ENCODE measurements around the gene GSN. TPM values are rescaled to one million over a fixed set of nuclear protein-coding genes. Genes with fewer than 3 reads are reported as not detected.
A peak's percentile ranks its signal among the peaks of the same experiment; 100 is the strongest.

GSN gene
- total RNA-seq, 1 donor from 2014 or later = 84.7 TPM

- peaks cover 4% of the 10 kb centered on the region for H3K9me3 Mint-ChIP-seq
- peaks cover 21% of the 10 kb centered on the region for H3K27me3 Mint-ChIP-seq (ENCODE audit: low read depth)
- TF ChIP-seq, protein P1, sequence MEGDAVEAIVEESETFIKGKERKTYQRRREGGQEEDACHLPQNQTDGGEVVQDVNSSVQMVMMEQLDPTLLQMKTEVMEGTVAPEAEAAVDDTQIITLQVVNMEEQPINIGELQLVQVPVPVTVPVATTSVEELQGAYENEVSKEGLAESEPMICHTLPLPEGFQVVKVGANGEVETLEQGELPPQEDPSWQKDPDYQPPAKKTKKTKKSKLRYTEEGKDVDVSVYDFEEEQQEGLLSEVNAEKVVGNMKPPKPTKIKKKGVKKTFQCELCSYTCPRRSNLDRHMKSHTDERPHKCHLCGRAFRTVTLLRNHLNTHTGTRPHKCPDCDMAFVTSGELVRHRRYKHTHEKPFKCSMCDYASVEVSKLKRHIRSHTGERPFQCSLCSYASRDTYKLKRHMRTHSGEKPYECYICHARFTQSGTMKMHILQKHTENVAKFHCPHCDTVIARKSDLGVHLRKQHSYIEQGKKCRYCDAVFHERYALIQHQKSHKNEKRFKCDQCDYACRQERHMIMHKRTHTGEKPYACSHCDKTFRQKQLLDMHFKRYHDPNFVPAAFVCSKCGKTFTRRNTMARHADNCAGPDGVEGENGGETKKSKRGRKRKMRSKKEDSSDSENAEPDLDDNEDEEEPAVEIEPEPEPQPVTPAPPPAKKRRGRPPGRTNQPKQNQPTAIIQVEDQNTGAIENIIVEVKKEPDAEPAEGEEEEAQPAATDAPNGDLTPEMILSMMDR (conservative IDR thresholded peaks at IDR 0.05) = no peak
- H3K4me3 Mint-ChIP-seq = peak overlapping the region; percentile 73
- H3K36me3 Mint-ChIP-seq (ENCODE audit: low read depth) = no peaks in the 10 kb centered on the region
- DNase-seq (ENCODE audit: low read depth, low spot score) = no peak
- H3K4me1 Mint-ChIP-seq = peaks cover 16% of the 10 kb centered on the region
- H3K27ac Mint-ChIP-seq (ENCODE audit: unreplicated experiment) = no peak overlapping the region
Observed at GRCh38 chr9:121371495-121372061, 103.6 kb downstream of the GSN start.

GRCh38 chr9:121372239-121373010, 104.5 kb downstream of the GSN start:
- H3K4me3 Mint-ChIP-seq = no peak overlapping the region
- no peak overlapping the region for H3K27ac Mint-ChIP-seq (ENCODE audit: unreplicated experiment)

GRCh38 chr9:121373011-121373729, 105.2 kb downstream of the GSN start:
- no peak overlapping the region for H3K27ac Mint-ChIP-seq (ENCODE audit: unreplicated experiment)
- H3K9me3 Mint-ChIP-seq = peaks cover 8% of the 10 kb centered on the region
- DNase-seq (ENCODE audit: low read depth, low spot score) = no peak
- H3K4me1 Mint-ChIP-seq = peaks cover 7% of the 10 kb centered on the region
- H3K4me3 Mint-ChIP-seq = no peak overlapping the region
- H3K36me3 Mint-ChIP-seq (ENCODE audit: low read depth) = peaks cover 4% of the 10 kb centered on the region
- TF ChIP-seq, protein P1 (conservative IDR thresholded peaks at IDR 0.05) = no peak
- peaks cover 15% of the 10 kb centered on the region for H3K27me3 Mint-ChIP-seq (ENCODE audit: low read depth)

More at GRCh38 chr9:121372239-121373010, 104.5 kb downstream of the GSN start:
- Mint-ChIP-seq H3K9me3 (peaks cover 4% of the 10 kb centered on the region), H3K36me3 (ENCODE audit: low read depth) (no peaks in the 10 kb centered on the region), H3K4me1 (peaks cover 14% of the 10 kb centered on the region), H3K27me3 (ENCODE audit: low read depth) (peaks cover 21% of the 10 kb centered on the region)
- TF ChIP-seq, protein P1 (conservative IDR thresholded peaks at IDR 0.05) = no peak
- no peak for DNase-seq (ENCODE audit: low read depth, low spot score)

DNA sequence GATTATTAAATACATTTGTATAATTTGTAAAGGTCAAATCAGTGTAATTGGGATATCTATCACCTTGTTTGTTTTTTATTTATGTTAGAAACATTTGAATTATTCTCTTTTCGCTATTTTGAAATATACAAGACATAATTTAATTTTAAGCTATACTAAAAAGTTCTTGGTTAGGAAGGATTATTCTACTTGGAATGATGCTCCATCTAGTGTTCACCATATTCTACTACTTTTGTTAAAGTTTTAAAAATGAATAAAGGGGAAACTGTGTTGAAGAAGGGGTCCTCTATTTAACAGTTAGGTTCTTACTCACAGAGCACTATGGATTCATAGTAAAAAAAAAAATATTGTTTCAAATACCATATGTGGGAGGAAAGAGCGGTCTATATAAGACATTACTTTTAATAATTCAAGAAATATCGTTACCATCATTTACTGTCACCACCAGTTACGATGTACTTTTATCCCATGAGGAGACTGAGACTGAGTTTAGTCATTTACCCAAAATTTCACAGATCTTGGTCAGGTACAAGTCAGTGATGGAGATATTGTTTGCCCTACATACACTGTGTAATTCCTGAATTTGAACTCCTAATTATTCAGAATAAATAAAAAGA, 108.4 kb downstream of the GSN start:
- H3K4me3 Mint-ChIP-seq = no peak overlapping the region

GRCh38 chr9:121380846-121381245, 112.9 kb downstream of the GSN start:
- Mint-ChIP-seq H3K9me3 (peaks cover 7% of the 10 kb centered on the region), H3K4me3 (no peak overlapping the region), H3K27ac (ENCODE audit: unreplicated experiment) (no peak overlapping the region), H3K36me3 (ENCODE audit: low read depth) (peaks cover 6% of the 10 kb centered on the region), H3K4me1 (no peaks in the 10 kb centered on the region), H3K27me3 (ENCODE audit: low read depth) (peaks cover 3% of the 10 kb centered on the region)
- no peak for DNase-seq (ENCODE audit: low read depth, low spot score)
- TF ChIP-seq, protein P1 (conservative IDR thresholded peaks at IDR 0.05) = no peak

More for the DNA sequence above, 108.4 kb downstream of the GSN start:
- peaks cover 6% of the 10 kb centered on the region for H3K36me3 Mint-ChIP-seq (ENCODE audit: low read depth)
- H3K9me3 Mint-ChIP-seq = peaks cover 7% of the 10 kb centered on the region
- TF ChIP-seq, protein P1 (conservative IDR thresholded peaks at IDR 0.05) = peak; percentile 59
- no peak for DNase-seq (ENCODE audit: low read depth, low spot score)
- no peak overlapping the region for H3K27ac Mint-ChIP-seq (ENCODE audit: unreplicated experiment)
- no peaks in the 10 kb centered on the region for H3K27me3 Mint-ChIP-seq (ENCODE audit: low read depth)
- no peaks in the 10 kb centered on the region for H3K4me1 Mint-ChIP-seq

All from neural crest cell (in vitro differentiated cells).